SK-N-SH (cell line): Measurements from ENCODE around the gene PLEKHG1.

Source experiments
- RAD21 ChIP-seq: IDR thresholded peaks from 2 replicates; pipeline ENCODE4 v1.6.1; 2012; ENCODE audit warnings: mild to moderate bottlenecking, low read length
- TF ChIP-seq, protein P1 (sequence below): fragments of 200-600 bp; sonication (generic); IDR thresholded peaks from 2 replicates; pipeline ENCODE4 v1.6.1; 2017; ENCODE audit warnings: antibody characterized with exemption, mild to moderate bottlenecking, moderate library complexity

DNA sequence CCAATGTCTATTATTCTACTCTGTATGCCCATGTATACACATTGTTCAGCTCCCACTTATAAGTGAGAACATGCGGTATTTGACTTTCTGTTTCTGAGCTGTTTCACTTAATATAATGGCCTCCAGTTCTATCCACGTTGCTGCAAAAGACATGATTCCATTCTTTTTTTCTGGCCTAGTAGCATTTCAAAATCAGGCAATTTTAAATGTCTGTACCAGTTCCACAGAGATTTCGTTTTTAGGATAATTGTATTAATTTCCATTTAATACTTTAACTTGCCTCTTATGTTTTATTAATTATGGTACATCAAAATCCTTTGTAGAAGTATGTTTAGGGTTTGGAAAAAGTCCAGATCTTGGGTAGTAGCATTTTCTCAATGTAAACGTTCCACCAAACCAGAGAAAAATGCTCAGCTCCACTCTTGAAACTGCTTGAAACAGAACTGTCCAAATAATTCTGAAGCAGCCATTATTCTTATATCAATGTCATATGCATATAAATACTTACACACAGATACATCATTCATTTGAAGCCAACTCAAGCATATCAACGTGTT lies 42.6 kb upstream of the PLEKHG1 start:
- TF ChIP-seq, protein P1, sequence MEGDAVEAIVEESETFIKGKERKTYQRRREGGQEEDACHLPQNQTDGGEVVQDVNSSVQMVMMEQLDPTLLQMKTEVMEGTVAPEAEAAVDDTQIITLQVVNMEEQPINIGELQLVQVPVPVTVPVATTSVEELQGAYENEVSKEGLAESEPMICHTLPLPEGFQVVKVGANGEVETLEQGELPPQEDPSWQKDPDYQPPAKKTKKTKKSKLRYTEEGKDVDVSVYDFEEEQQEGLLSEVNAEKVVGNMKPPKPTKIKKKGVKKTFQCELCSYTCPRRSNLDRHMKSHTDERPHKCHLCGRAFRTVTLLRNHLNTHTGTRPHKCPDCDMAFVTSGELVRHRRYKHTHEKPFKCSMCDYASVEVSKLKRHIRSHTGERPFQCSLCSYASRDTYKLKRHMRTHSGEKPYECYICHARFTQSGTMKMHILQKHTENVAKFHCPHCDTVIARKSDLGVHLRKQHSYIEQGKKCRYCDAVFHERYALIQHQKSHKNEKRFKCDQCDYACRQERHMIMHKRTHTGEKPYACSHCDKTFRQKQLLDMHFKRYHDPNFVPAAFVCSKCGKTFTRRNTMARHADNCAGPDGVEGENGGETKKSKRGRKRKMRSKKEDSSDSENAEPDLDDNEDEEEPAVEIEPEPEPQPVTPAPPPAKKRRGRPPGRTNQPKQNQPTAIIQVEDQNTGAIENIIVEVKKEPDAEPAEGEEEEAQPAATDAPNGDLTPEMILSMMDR, result no peak
- no peak for TF ChIP-seq RAD21
